ENCODE data around the gene PTP4A2. TPM values are rescaled to one million over a fixed set of nuclear protein-coding genes. Genes with fewer than 3 reads are reported as not detected.

The PTP4A2 gene
- total and polyA plus RNA-seq, 10 of the 15 experiments (the other 5 are each of a cell fraction or from before 2014, with no cell fraction given), result 180 to 909 (median 375) TPM

- TF ChIP-seq TCF3 (IDR thresholded peaks at IDR 0.05; ENCODE audit: borderline replicate concordance, insufficient read depth, low read depth, low read length) (peak; percentile 76; the same call in 1 of the 2 replicates), YBX1 (IDR thresholded peaks at IDR 0.05) (no peak), PML (IDR thresholded peaks at IDR 0.05; ENCODE audit: low read length) (no peak), STAT1 (conservative IDR thresholded peaks at IDR 0.05) (0 out of 2 replicates have a peak, but pooled peaks have one; percentile 36), BMI1 (IDR thresholded peaks at IDR 0.05; ENCODE audit: borderline replicate concordance) (no peak), FOXK2 (IDR thresholded peaks at IDR 0.05) (no peak), TCF7 (IDR thresholded peaks at IDR 0.05; ENCODE audit: borderline replicate concordance) (no peak), SRF (IDR thresholded peaks at IDR 0.05; ENCODE audit: low read depth in 2 of 2, low read length in 2 of 2) (no peak), ZNF207 (IDR thresholded peaks at IDR 0.05; ENCODE audit: borderline replicate concordance) (peak; percentile 54; the same call in 1 of the 2 replicates), BRCA1 (IDR thresholded peaks at IDR 0.05; ENCODE audit: low read depth, low read length) (no peak), ZZZ3 (IDR thresholded peaks at IDR 0.05; ENCODE audit: control insufficient read depth, insufficient read length, low read depth) (no peak), GABPA (IDR thresholded peaks at IDR 0.05; ENCODE audit: low read depth) (no peak), ZNF24 (IDR thresholded peaks at IDR 0.05) (peak; percentile 52; the same call in 1 of the 2 replicates), MYC (IDR thresholded peaks at IDR 0.05; ENCODE audit: insufficient read depth, insufficient read length, insufficient replicate concordance, low read length, severe bottlenecking) (no peak), CHD4 (IDR thresholded peaks at IDR 0.05) (no peak), HDGF (IDR thresholded peaks at IDR 0.05) (no peak; the same call in 1 of the 2 replicates), NFIC (IDR thresholded peaks at IDR 0.05; ENCODE audit: low read depth, low read length) (no peak), CHD1 (IDR thresholded peaks at IDR 0.05; ENCODE audit: low read depth, low read length) (no peak), POLR2AphosphoS5 (IDR thresholded peaks at IDR 0.05; ENCODE audit: low read length) (no peak; the same call in 1 of the 2 replicates), SMC3 (IDR thresholded peaks at IDR 0.05; ENCODE audit: borderline replicate concordance, low read length) (peak; percentile 88), EGR1 (IDR thresholded peaks at IDR 0.05; ENCODE audit: borderline replicate concordance in 1 of 2, low read depth in 2 of 2, low read length in 2 of 2) (peak in 1 of 2 experiments; percentile 57; a peak in 1 of 3 replicates), SIN3A (IDR thresholded peaks at IDR 0.05; ENCODE audit: low read depth, low read length) (no peak)
- TF ChIP-seq, protein P1, sequence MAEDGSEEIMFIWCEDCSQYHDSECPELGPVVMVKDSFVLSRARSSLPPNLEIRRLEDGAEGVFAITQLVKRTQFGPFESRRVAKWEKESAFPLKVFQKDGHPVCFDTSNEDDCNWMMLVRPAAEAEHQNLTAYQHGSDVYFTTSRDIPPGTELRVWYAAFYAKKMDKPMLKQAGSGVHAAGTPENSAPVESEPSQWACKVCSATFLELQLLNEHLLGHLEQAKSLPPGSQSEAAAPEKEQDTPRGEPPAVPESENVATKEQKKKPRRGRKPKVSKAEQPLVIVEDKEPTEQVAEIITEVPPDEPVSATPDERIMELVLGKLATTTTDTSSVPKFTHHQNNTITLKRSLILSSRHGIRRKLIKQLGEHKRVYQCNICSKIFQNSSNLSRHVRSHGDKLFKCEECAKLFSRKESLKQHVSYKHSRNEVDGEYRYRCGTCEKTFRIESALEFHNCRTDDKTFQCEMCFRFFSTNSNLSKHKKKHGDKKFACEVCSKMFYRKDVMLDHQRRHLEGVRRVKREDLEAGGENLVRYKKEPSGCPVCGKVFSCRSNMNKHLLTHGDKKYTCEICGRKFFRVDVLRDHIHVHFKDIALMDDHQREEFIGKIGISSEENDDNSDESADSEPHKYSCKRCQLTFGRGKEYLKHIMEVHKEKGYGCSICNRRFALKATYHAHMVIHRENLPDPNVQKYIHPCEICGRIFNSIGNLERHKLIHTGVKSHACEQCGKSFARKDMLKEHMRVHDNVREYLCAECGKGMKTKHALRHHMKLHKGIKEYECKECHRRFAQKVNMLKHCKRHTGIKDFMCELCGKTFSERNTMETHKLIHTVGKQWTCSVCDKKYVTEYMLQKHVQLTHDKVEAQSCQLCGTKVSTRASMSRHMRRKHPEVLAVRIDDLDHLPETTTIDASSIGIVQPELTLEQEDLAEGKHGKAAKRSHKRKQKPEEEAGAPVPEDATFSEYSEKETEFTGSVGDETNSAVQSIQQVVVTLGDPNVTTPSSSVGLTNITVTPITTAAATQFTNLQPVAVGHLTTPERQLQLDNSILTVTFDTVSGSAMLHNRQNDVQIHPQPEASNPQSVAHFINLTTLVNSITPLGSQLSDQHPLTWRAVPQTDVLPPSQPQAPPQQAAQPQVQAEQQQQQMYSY (CRISPR knock-in tag; IDR thresholded peaks at IDR 0.05), result no peak
- TF ChIP-seq, protein P2, sequence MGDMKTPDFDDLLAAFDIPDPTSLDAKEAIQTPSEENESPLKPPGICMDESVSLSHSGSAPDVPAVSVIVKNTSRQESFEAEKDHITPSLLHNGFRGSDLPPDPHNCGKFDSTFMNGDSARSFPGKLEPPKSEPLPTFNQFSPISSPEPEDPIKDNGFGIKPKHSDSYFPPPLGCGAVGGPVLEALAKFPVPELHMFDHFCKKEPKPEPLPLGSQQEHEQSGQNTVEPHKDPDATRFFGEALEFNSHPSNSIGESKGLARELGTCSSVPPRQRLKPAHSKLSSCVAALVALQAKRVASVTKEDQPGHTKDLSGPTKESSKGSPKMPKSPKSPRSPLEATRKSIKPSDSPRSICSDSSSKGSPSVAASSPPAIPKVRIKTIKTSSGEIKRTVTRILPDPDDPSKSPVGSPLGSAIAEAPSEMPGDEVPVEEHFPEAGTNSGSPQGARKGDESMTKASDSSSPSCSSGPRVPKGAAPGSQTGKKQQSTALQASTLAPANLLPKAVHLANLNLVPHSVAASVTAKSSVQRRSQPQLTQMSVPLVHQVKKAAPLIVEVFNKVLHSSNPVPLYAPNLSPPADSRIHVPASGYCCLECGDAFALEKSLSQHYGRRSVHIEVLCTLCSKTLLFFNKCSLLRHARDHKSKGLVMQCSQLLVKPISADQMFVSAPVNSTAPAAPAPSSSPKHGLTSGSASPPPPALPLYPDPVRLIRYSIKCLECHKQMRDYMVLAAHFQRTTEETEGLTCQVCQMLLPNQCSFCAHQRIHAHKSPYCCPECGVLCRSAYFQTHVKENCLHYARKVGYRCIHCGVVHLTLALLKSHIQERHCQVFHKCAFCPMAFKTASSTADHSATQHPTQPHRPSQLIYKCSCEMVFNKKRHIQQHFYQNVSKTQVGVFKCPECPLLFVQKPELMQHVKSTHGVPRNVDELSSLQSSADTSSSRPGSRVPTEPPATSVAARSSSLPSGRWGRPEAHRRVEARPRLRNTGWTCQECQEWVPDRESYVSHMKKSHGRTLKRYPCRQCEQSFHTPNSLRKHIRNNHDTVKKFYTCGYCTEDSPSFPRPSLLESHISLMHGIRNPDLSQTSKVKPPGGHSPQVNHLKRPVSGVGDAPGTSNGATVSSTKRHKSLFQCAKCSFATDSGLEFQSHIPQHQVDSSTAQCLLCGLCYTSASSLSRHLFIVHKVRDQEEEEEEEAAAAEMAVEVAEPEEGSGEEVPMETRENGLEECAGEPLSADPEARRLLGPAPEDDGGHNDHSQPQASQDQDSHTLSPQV (IDR thresholded peaks at IDR 0.05), result no peak
These were observed 1.5 kb upstream of the PTP4A2 start (continued) for GRCh38 chr1:31939484-31940329.

Measured in GM12878 (cell line).